Muscle layer of colon (tissue), 2 donors: Measurements from ENCODE around the gene TMEM184C.

Experiments used
- H3K27ac ChIP-seq: one replicate; pipeline ENCODE4 v1.7.0; 2013; ENCODE audit warnings: low read depth, mild to moderate bottlenecking, low read length, moderate library complexity
- H3K27me3 ChIP-seq, 2 donors: one replicate each; pipeline ENCODE4 v1.7.0; 2013; ENCODE audit warnings: low read length in 2 of 2, mild to moderate bottlenecking in 2 of 2; ENCODE audit not compliant: insufficient read depth in 2 of 2, control insufficient read depth in 1 of 2
- H3K36me3 ChIP-seq: one replicate; pipeline ENCODE4 v1.7.0; 2013; ENCODE audit warnings: mild to moderate bottlenecking, low read length; ENCODE audit not compliant: insufficient read depth
- H3K4me1 ChIP-seq: one replicate; pipeline ENCODE4 v1.7.0; 2013; ENCODE audit warnings: mild to moderate bottlenecking, low read length; ENCODE audit not compliant: insufficient read depth
- H3K4me3 ChIP-seq, 2 donors: one replicate each; pipeline ENCODE4 v1.7.0; 2013; ENCODE audit warnings: low read length in 2 of 2, low read depth in 1 of 2, mild to moderate bottlenecking in 1 of 2, moderate library complexity in 1 of 2
- H3K9ac ChIP-seq: one replicate; pipeline ENCODE4 v1.7.0; 2013; ENCODE audit warnings: low read length
- H3K9me3 ChIP-seq: one replicate; pipeline ENCODE4 v1.7.0; 2013; ENCODE audit warnings: mild to moderate bottlenecking, low read length
- donor health status: abdominal sarcoma.
- donor health status: Adenocarcinoma of cecum.

Gene TMEM184C

DNA sequence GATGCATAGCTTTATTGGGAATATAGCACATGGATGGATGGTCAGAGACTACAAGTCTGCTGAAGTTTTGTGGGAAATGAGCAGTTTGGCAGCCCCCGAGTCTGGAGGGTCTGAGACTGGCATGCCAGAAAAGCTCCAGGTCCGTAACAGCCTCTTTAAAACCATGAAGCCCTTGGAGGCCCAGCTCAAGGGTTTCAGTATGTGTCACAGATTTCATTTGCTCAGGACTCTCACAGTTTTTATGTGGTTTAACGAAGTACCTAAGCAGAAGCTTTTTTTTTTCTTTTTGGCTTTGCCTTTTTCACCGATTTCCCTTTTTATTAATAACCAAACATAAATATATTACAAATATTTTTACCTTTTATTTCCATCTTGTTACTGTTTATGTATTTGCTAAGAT, 30.6 kb upstream of the TMEM184C start:
- H3K36me3 ChIP-seq = no peaks in the 10 kb centered on the region
- no peak overlapping the region for H3K27ac ChIP-seq
- H3K27me3 ChIP-seq = no peaks in the 10 kb centered on the region
- no peak overlapping the region for H3K4me3 ChIP-seq
- no peaks in the 10 kb centered on the region for H3K4me1 ChIP-seq
- H3K9ac ChIP-seq = no peak overlapping the region
- no peaks in the 10 kb centered on the region for H3K9me3 ChIP-seq

DNA sequence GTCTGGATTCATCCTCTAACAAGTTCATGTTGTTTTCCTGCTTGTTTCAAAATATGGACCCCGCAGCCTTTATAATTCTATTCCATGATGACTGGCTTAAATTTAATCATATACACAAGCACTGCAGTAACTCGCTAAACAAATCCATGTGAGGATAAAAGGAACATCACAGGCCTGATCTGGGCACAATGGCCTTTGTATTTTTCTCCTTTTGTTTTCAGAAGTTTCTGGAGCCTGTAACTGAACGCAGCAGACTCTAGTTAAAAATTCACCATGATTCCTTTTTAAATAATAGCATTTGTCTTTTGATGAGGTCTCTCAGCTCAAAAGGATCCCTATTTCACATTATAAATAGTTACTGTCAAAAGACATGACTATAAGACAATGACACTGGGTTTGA, 30.2 kb upstream of the TMEM184C start:
- Histone ChIP-seq H3K4me3 (no peak overlapping the region), H3K9ac (no peak overlapping the region), H3K27me3 (no peaks in the 10 kb centered on the region), H3K36me3 (no peaks in the 10 kb centered on the region), H3K9me3 (no peaks in the 10 kb centered on the region), H3K27ac (no peak overlapping the region), H3K4me1 (no peaks in the 10 kb centered on the region)

DNA sequence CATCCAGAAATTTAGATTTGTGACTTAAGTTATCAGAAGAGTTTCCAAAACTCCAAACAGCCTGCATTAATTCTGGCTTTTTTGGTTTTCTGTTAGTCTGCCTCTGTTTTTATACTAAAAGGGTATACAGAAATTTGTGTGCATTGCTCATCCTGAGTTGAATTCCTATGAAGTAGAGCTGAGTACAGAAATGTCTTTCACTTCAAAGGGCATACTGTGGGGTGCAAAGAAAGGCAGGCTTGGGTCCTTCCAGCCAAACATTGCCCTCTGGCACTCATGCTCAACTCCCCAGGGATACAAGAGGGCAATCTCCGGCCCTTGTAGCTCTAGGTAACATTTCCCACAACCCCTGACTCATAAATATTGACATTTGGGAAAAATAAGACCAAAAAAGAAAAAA, 27.6 kb upstream of the TMEM184C start:
- no peak overlapping the region for H3K9ac ChIP-seq
- H3K36me3 ChIP-seq = no peaks in the 10 kb centered on the region
- no peak overlapping the region for H3K27ac ChIP-seq
- no peaks in the 10 kb centered on the region for H3K9me3 ChIP-seq
- H3K4me3 ChIP-seq = no peak overlapping the region
- no peaks in the 10 kb centered on the region for H3K27me3 ChIP-seq
- no peaks in the 10 kb centered on the region for H3K4me1 ChIP-seq

GRCh38 chr4:147590249-147590920, 26.8 kb upstream of the TMEM184C start:
- no peak overlapping the region for H3K27ac ChIP-seq
- no peaks in the 10 kb centered on the region for H3K4me1 ChIP-seq
- no peaks in the 10 kb centered on the region for H3K36me3 ChIP-seq
- no peaks in the 10 kb centered on the region for H3K27me3 ChIP-seq
- H3K4me3 ChIP-seq = no peak overlapping the region
- no peaks in the 10 kb centered on the region for H3K9me3 ChIP-seq
- H3K9ac ChIP-seq = no peak overlapping the region

DNA sequence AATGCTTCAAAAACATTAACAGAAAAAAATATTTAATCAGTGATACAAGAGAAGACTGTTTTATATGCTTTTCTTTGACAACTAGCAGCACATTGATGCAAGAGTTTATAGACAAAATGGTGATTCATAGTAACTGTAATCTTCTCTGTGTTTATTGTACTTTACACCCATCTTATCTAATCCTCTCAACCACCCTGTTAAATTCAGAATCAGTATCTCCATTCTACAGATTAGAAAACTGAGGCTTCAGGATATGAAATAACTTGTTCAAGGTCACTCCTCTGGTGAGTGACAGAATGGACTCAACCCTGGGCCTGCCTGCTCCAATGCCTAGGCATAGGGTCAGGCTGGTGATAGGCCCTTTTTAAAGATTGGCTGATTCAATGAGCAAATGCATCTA, 26.1 kb upstream of the TMEM184C start:
- H3K9me3 ChIP-seq = no peaks in the 10 kb centered on the region
- no peak overlapping the region for H3K4me3 ChIP-seq
- H3K36me3 ChIP-seq = no peaks in the 10 kb centered on the region
- no peaks in the 10 kb centered on the region for H3K4me1 ChIP-seq
- no peak overlapping the region for H3K9ac ChIP-seq
- H3K27ac ChIP-seq = no peak overlapping the region
- no peaks in the 10 kb centered on the region for H3K27me3 ChIP-seq

DNA sequence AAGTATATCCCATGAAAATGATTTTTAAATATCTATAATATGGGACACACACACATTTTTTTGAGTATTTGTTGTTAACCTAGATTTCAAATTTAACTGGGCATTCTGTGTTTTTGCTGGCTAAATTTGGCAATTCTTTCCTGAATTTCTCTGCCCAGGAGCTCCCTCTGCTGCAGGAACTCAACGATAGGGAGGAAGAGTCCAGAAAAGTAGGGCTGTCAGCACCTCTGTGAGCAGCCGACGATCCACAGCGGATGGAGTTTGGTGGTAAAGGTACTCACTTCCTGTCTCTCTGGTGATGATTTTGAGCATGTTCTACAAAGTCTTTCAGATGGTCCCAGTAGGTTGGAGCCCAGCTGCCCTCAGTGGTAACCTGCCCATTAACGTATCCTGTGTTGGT, 23.1 kb upstream of the TMEM184C start:
- no peaks in the 10 kb centered on the region for H3K36me3 ChIP-seq
- no peaks in the 10 kb centered on the region for H3K4me1 ChIP-seq
- H3K27me3 ChIP-seq = no peaks in the 10 kb centered on the region
- H3K27ac ChIP-seq = no peak overlapping the region
- H3K4me3 ChIP-seq = no peak overlapping the region
- H3K9ac ChIP-seq = no peak overlapping the region
- no peaks in the 10 kb centered on the region for H3K9me3 ChIP-seq

DNA sequence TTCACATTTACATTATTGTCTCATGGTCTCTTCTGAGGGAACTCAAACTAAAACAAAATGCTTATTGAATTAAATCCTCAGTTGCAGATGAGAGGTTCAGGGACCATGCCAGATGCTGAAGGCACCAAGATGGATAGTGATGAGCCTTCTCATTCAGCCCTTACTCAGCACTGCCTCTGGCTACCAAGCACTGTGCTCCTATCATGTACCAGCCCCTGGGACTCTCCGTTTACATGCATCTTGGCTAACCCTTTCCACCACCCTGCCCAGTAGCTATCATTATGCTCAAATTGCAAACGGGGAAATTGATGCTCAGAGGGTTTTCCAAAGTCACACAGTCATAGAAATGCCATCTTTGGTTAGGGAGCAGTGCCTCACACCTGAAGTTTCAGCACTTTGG, 22.6 kb upstream of the TMEM184C start:
- no peak overlapping the region for H3K4me3 ChIP-seq
- no peak overlapping the region for H3K27ac ChIP-seq
- no peaks in the 10 kb centered on the region for H3K4me1 ChIP-seq
- H3K9ac ChIP-seq = no peak overlapping the region
- no peaks in the 10 kb centered on the region for H3K9me3 ChIP-seq
- no peaks in the 10 kb centered on the region for H3K27me3 ChIP-seq
- H3K36me3 ChIP-seq = no peaks in the 10 kb centered on the region

GRCh38 chr4:147596377-147596776, 20.8 kb upstream of the TMEM184C start:
- Histone ChIP-seq H3K9ac (no peak overlapping the region), H3K4me3 (no peak overlapping the region), H3K27ac (no peak overlapping the region), H3K27me3 (no peaks in the 10 kb centered on the region), H3K4me1 (no peaks in the 10 kb centered on the region), H3K9me3 (no peaks in the 10 kb centered on the region), H3K36me3 (no peaks in the 10 kb centered on the region)

GRCh38 chr4:147596981-147597380, 20.2 kb upstream of the TMEM184C start:
- Histone ChIP-seq H3K36me3 (no peaks in the 10 kb centered on the region), H3K4me3 (no peak overlapping the region), H3K27ac (no peak overlapping the region), H3K4me1 (no peaks in the 10 kb centered on the region), H3K9ac (no peak overlapping the region), H3K9me3 (no peaks in the 10 kb centered on the region), H3K27me3 (no peaks in the 10 kb centered on the region)

- no peak overlapping the region for H3K4me3 ChIP-seq
- no peaks in the 10 kb centered on the region for H3K4me1 ChIP-seq
- H3K36me3 ChIP-seq = no peaks in the 10 kb centered on the region
- no peaks in the 10 kb centered on the region for H3K9me3 ChIP-seq
- no peak overlapping the region for H3K27ac ChIP-seq
- H3K9ac ChIP-seq = no peak overlapping the region
- no peaks in the 10 kb centered on the region for H3K27me3 ChIP-seq
These were observed 19.6 kb upstream of the TMEM184C start for GRCh38 chr4:147597561-147597960.

GRCh38 chr4:147599206-147599605, 18.0 kb upstream of the TMEM184C start:
- no peak overlapping the region for H3K9ac ChIP-seq
- H3K36me3 ChIP-seq = no peaks in the 10 kb centered on the region
- no peaks in the 10 kb centered on the region for H3K9me3 ChIP-seq
- H3K27ac ChIP-seq = no peak overlapping the region
- H3K4me1 ChIP-seq = no peaks in the 10 kb centered on the region
- H3K4me3 ChIP-seq = no peak overlapping the region
- H3K27me3 ChIP-seq = no peaks in the 10 kb centered on the region

GRCh38 chr4:147599769-147600168, 17.4 kb upstream of the TMEM184C start:
- no peak overlapping the region for H3K27ac ChIP-seq
- H3K9ac ChIP-seq = no peak overlapping the region
- no peaks in the 10 kb centered on the region for H3K9me3 ChIP-seq
- no peaks in the 10 kb centered on the region for H3K27me3 ChIP-seq
- no peak overlapping the region for H3K4me3 ChIP-seq
- H3K36me3 ChIP-seq = no peaks in the 10 kb centered on the region
- H3K4me1 ChIP-seq = no peaks in the 10 kb centered on the region
